GM18873 (cell line): ENCODE results near the gene GPR37L1.

ENCODE experiments used
- ATAC-seq: cut with Tn5 transposase; IDR thresholded peaks from one replicate; pipeline ENCODE4 v1.9.1; 2021; ENCODE audit warnings: mild to moderate bottlenecking, moderate library complexity, moderate number of reproducible peaks; ENCODE audit not compliant: unreplicated experiment, low FRiP score

GPR37L1 gene, protein sequence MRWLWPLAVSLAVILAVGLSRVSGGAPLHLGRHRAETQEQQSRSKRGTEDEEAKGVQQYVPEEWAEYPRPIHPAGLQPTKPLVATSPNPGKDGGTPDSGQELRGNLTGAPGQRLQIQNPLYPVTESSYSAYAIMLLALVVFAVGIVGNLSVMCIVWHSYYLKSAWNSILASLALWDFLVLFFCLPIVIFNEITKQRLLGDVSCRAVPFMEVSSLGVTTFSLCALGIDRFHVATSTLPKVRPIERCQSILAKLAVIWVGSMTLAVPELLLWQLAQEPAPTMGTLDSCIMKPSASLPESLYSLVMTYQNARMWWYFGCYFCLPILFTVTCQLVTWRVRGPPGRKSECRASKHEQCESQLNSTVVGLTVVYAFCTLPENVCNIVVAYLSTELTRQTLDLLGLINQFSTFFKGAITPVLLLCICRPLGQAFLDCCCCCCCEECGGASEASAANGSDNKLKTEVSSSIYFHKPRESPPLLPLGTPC

DNA sequence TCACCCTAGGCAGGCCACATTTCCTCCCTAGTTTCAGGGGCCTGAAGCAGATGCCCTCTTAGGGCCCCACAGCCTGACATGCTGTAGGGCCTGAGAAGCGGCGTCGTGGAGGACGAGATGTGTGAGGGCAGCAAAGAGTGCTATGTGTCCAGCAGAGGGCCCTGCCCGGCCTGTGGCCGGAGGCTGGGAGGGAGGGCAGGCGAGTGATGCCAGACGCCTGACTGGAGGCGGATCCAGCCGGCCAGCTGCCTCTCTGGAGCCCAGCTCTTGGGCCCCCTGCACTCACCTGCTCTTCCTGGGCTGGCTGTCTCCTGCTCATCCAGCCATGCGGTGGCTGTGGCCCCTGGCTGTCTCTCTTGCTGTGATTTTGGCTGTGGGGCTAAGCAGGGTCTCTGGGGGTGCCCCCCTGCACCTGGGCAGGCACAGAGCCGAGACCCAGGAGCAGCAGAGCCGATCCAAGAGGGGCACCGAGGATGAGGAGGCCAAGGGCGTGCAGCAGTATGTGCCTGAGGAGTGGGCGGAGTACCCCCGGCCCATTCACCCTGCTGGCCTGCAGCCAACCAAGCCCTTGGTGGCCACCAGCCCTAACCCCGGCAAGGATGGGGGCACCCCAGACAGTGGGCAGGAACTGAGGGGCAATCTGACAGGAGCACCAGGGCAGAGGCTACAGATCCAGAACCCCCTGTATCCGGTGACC is at the start of gene GPR37L1:
GPR37L1 (plus strand) TSS at position 279 of the 697 bp plus-strand sequence; CDS start at position 326, 47 bp downstream.
- no peak for ATAC-seq

DNA sequence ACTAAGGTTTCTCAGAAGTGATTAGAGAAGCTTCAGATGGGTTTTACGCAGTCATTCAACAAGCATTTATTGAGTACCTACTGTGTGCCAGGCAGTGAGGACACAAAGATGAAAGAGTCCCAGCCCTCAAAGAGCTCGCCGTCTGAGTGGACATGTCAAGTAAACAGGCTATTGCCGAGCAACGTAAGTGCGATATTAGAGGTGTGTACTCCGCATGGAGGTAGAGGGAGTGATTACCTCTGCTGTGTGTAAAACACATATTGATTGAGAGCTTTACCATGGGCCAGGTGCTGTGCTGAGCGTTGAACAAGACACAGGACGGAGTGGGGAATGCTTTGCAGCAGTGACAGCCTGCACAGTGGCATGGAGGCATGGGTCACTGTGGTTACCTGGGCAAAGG is 49.5 kb upstream of the GPR37L1 start:
- no peak for ATAC-seq

DNA sequence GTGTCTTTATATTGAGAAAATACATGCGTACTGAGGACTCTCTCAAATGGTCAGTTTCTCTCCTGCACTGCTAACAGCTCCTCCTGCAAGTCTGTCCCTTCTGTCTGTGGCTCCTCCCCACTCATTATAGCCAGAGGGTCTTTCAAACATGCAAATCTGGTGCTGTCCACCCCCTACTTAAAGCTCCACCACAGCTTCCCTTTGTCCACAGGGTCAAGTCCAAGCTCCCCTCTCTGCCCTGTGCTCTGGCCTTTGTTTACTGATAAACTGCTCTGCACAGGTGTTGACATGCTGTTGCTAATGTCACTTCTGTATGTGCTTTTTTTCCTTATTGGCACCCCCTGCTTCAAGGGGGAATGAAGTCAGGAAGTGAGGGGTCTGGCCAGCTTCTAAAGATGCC is 47.7 kb upstream of the GPR37L1 start:
- ATAC-seq = no peak

DNA sequence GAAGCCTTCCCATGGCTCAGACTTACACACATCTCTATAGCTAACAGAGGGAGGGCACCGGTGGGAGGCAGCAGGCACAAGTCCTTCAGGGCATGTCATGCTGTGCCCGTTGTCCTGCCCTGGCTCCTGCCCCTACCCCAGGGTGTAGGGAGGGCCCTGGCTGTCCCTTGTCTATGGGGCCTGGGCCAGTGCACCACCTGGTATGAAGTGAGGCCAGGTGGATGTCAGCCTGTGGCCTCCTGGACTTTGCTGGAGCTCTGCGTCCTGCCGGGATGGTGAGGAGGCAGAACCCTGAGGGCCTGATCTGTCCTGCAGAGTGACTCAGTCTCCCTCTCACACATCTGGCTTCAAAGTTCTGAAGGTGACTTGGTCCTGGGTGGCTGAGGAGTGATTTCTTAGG is 47.3 kb upstream of the GPR37L1 start:
- no peak for ATAC-seq

DNA sequence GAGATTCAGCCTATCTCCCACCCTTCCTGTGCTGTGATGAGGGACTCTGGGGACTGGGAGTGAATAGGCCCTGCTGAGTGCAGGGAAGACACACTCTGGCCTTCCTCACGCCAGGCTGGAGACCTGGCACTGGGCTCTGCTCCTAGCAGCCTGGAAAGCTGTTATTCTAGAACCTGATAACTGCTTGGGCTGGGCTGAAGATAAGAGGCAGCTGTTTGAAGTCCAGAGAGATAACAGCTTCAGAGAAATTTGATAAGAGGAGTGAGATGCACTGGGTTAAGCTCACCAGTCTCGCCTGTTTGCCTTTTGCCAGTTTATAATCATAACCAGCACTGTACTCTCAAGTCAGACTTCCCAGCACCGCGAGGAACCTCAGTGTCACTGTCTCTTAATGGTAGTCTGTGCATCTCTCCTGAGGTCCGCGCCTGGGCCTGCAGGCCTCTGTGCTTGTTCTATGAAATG is 46.6 kb upstream of the GPR37L1 start:
- ATAC-seq = no peak

DNA sequence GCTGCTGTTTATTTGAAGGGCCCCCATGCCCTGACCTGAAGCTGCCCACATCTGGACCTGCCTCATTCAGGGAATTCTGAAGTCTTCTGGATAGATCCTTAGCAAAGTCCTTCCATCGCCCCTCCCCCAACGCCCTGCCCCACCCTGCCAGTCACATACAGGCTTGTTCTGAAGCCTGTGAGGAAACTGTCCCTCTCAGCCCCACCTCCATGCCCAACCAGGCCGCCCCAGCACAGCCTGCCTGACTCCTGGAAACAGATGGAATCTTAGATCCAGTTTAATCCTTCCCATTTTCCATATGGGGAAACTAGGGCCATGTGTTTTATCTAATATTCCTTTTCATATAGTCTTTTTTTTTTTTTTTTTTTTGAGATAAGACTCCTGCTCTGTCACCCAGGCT is 44.5 kb upstream of the GPR37L1 start:
- ATAC-seq = no peak

DNA sequence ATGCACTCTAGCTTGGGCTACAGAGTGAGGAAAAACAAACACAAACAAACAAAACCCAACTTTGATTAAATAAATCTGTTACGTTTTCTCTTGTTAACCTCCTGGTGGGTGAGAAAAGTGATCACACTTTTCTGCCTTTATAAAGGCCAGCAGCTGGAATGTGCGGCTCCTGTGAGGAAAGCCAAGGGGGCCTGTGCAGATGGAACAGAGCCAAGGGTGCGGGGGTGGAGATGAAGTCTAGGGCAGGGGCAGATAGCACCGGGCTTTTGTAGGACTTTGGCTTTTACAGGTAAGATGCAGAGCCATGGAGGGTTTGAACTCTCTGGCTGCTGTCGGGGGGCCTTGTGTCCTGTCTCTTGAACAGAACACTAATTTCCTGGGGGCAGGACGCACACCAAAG is 40.7 kb upstream of the GPR37L1 start:
- no peak for ATAC-seq

DNA sequence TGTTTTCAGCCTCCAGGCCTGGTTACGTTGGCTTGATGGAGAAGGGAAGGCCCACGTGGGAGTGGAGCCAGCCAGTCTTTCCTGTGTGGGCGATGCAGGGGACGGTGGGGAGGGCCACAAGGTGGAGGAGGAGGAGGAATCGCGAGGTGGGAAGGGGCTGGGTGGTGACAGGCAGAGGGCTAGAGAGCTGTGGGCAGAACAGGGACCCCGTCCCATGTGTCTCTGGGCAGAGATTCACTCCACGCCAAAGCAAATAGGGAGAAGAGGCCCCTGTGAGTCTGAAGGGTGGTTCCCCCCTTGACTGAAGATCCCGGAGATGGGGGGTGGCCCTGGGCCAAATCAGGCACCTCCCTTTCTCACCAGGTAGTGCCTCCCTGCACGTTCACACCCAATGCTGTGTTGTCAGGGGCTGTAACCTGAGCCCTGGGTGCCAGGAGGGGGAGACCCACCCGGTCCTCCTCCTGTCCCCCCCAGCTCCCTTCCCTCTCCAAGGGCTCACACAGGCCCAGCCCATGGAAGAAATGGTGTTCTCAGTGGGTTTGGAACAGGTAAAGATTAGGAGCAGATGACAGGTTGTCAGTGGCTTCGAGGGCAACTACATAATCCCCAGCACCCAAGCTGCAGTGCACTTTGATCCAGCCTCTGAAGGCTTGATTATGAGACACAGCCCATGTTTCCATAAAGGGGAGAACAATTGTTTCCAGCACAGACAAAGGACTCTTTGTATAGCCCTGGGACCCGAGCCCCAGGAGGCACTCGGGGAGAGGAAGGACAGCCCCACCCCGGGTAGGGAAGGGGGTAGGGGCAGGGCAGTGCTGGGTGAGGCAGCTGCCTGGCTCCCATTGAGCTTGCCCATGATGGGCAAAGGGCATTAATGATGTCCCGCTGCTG is 37.7 kb upstream of the GPR37L1 start:
- no peak for ATAC-seq

DNA sequence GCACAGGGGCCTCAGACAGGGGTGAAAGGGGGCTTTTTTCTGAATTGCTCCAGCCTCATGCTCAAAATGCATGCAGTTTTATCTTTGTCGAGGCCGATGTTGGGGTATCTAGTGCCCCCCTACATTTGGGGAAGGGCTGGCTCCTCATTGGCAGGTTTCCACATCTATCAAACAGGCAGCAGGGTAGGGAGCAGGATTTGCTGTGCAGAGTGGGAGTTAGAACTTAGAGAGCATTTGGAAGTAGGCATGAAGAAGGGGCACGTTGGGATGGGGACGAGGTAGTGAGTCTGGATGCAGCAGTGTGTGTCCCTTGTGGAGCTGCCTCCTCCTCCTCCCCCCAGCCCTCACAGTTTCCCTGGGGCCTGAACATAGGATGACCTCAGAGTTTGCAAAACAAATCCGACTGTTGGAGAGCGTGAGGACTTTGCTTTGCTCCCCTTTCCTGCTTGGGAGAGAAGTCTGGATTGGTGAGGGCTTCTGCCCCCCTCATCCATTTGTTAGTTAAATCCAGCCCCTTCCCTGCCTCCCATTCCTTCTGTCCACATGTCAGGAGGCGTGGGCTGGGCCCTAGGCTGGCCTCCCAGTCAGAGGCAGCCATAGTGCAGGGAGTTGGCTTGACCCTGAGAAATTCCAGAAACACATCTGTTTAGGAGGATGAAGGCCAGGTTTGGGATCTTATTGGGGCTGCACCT is 36.9 kb upstream of the GPR37L1 start:
- ATAC-seq = no peak

DNA sequence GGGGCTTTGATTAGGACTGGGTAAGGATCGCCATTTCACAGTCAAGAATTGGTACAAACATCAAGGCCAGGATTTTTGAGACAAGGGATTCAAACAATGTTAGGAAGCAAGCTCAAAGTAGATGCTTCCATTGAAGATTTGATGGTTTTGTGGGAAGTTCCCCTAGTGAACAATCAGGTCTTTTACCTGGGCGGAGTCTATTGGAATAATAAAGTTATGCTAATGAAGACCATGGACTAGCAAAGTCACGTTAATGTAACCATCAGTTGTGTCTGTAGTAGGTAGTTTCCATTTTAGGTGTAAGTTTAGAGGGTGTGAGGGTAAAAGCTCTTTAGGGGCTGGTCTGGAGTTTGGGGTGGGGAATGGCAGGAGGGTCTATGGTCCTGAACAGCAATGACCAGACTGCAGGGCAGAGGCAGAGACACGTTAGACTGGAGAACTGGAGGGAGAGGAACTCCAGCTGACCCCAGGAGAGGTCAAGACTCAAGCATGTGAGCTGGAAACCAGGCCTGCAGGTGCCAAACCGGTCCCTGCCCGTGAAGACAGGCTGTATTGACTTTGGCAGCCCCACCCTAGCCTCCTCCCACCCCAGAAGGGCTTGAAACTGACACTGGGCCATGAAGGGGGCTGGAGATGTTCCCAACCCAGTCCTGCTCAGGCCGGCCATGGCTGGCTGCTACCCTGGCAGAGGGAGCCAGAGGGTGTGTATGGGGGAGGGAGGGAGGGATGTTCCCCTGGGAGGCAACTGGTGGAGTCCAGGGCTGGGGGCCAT is 36.0 kb upstream of the GPR37L1 start:
- no peak for ATAC-seq

DNA sequence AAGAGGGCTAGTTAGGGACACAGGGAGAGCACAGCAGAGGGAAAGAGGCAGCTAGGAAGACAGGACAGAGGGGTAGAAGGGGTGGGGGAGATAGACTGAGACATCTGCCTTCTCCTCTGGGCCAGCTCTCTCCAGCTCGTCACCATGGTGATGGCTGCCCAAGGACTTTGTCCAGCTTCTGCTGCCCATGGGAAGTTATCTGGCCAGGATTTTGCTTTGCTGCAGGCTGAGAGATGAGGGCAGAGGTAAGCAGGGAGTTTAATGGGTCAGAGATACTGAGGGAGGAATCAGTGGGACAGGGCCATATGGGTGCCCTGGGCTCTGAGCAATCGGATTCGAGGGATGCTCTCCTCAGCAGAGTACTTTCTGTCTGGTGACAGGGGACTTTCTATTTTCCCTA is 34.5 kb upstream of the GPR37L1 start:
- no peak for ATAC-seq

DNA sequence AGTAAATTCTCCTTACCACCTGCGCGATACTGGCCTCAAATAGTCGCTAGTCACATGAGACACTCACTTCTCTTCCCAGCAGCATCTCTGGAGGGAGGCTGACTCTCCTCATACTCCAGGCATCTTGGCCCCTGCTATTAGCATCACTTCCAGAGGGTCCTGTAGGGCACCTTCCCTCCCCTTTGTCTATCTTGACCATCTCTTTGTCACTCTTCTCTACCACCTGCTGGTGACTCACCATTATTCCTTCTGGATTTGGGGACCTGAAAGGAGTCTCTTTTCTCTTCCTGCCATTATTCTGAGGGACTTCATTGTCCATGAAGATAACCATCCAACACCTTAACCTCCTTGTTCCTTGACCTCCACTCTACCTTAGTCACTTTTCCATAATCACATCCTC is 31.7 kb upstream of the GPR37L1 start:
- no peak for ATAC-seq

DNA sequence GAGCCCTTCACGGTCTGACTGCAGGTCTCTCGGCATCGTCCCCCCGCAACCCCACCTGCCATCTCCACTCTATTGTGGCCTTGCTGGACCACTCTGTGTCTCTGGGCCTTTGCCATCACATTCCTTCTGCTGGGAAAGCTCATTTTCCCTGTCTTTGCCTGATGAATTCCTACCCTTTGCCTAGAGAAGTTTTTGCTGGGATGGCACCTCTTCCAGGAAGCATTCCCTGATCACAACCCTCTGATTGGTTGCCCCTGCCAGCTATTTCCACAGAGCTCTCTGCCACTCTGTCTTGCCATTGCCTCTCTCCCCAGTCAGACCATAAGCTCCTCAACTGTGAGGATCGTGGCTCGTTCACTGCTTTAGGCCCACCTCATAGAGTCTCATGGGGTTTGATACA is 28.9 kb upstream of the GPR37L1 start:
- no peak for ATAC-seq

DNA sequence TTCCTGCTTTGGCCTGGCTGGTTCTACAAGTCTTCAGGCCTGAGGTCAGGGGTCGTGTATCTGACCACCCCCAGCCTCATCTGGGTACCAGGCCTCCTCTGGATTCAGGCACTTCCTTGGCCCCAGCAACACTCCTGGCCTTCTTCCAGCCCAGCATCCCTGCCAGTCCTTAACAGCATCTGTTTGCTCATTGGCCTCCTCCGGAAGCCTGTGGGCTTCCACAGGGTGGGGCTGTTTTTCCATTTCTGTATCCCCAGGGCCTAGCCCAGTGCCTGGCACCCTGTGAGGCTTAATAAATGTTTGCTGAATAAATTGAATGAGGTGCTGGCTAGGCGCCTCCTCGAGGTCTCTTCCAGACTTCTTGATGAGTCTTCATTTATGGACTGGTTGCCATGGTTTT is 21.5 kb upstream of the GPR37L1 start:
- no peak for ATAC-seq

DNA sequence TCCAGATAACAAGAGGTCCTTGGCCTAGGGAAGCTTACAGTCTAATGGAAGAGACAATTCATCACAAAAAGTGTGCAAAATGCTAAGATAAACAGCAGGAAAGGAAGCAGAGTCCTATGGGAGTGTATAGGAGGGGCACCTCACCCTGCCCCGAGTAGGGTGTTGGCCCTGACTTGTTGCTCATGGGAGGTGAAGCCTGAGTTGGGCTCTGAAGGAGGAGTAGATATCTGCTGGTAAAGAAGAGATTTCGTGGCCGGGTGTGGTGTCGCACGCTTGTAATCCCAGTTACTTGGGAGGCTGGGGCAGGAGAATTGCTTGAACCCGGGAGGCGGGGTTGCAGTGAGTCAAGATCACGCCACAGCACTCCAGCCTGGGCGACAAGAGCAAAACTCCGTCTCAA is 18.6 kb upstream of the GPR37L1 start:
- ATAC-seq = no peak

DNA sequence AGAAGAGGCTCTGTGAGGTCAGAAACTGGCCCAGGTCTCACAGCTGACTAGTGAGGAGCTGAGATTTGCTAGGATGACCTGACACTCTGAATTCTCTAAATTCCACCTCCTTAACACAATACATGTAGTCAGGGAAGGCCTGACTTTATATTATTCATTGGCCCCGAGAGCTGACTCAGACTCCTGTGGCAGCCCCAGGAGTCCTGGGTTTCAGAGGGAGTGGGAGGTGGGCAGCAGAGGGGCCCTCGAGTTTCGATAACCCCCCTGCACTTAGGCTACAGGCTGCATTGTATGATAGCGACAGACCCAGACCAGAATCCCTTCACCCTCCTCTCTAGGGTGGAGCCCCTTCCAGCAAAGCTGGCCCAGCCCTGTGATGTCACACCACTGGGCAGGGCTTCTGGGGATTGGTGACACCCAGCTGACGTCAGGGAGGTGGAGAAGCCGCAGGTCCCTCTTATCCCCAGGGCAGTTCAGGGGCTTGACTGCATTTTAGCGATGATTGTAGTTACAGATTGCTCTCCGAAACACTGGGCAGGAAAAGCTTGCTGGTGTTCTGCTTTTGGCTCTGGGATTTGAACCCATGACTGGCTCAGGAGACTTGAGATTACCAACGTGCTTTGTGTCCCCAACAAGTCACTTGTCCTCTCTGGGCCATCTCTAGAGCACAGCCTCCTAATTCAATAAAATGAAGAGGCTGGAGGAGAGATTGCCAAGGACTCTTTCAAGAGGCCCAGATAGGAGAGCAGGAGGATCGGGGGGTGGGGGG is 17.0 kb upstream of the GPR37L1 start:
- ATAC-seq = no peak

DNA sequence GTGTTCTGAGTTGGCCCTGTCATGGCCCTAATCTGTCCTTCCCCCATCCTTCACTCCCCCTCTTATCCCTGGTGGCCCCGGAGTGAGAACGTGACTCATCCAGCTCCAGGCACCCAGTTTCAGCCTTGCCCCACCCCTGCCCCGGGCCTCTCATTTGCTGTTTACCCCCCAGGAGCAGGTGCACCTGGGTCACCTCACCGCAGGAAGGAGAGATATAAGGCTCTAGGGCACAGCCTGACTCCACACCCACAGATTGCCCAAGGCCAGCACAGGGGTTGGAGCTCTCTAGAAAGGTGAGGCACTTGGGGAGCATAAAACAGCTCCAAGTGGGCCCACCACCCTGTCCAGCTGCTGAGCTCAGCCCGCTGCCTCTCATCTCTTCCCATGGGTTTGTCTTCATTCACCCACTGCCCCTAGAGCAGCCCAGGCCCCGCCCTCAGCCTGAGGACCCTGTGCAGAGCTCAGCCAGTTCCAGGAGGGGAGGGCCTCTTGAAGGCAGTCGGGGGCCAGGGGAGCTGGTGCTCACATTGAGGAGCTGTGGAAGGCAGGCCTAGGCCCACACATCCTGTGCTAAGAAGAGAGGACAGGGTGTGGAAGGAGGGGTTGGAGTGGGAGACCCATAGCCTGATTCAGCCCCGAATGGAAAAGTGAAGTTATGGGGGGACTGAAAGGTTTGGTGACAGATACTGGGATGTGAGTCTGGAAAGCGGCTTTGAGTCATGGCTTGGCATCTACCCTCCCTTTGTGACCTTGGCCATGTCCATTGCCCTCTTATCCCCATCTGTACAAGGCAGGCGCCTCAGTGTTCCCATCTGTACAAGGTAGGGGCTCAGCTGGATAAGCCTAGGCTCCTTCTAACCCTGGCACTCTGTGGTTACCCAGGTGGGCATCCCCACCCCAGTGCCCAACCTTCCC is 16.1 kb upstream of the GPR37L1 start:
- ATAC-seq = no peak

DNA sequence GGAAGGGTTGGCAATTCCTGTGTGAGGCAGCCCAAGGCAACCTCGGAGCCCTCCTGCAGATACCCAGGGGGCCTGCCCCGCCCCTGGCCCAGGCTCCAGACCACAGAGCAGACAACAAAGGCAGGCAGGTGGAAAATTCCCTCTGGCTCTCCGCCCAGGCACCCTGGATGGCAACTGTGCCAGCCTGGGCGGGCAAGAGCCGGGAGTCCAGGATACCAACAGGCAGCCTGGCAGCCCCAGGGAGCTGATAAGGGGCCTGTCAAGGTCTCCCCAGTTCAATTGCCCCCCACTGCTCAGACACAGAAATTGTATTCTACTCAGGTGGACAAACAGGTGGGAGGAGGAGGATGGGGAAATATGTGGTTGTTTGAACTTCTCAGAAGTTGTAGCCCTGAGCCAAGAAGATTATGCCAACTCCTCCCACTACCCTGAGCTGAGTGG is 15.4 kb upstream of the GPR37L1 start:
- no peak for ATAC-seq
